GM19035 (cell line): ENCODE data around the gene PCSK5.

Experiments used
- ATAC-seq: cut with Tn5 transposase; IDR thresholded peaks from one replicate; pipeline ENCODE4 v1.9.1; 2021; ENCODE audit not compliant: unreplicated experiment

The PCSK5 gene

DNA sequence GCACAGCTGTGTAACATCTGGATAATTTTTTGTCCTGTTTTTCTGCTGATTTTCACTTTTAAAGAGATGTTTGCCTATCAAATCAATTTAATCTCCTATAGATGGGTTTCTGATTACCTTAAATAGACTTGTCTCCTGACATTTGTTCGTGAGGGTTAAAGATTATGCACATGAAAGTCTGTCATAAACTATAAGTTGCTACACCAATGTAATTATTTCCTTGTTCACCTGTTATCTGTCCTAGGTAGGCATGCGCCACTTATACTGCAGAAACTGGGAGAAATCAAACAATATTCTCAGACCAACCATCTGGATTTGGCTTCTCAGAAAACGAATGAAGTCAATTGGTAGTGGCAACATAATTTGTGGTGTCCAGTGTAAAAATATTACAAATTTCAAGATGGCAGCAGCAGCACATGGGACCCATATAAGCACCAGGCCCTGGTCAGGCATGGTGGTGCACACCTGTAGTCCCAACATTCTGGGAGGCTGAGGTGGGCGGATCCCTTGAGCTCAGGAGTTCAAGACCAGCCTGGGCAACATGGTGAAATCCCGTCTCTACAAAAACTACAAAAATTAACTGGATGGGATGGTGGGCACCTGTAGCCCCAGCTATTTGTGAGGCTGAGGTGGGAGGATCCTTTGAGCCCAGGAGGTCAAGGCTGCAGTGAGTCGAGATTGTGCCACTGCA is 483.5 kb downstream of the PCSK5 start:
- ATAC-seq: no peak

DNA sequence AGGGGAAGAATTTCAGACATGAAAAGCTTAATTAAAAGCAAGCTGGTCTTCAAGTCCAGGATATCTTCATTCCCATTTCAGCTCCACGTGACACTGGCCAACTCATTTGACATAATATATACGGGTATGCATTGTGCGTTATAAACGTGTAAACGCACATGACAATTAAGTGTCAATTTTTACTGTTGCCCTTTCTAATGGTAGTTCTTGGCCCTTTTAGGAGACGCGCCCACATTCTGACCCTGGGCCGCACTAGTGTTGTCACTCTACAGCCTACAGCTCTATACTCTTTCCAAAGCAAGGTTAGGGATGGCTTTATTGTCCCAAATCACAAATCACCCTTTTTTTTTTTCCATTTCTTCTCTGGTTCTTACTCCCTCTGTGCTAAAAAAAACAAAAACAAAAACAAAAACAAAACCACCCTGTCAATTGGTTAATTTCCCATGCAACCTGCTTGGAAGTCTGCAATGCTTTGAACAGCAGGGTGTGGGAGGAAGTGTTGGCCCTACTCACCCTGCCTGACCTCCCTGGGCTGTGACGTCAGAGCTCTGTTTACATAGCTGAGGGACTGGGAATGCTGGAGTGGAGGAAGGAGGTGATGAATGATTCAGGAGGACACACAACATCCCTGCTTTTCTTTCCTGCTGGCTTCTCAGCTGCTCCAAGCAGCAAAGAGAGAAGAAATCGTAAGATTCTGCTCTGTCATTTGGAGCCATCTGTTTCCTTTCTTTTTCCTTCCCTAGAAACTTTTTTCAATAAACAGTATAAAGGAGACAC is 484.5 kb downstream of the PCSK5 start:
- ATAC-seq: no peak

DNA sequence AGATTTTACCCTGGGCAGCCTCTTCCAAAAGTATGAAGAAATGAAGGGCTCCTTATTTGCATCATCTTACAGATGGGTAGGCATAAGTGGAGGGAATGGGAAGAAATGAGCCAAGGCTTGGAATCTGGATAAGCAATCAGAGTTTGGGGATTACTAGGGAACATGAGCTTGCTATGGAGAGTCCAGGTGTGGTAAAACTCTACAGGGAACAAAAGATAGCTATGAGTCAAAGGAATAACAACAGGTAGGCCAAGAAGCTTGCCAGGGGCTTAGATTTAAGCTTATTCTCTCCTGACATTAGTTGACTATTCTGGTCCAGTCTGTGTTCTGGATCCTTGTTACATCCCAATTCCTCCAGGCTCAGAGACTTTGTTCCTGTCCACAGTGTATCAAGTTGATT is 487.3 kb downstream of the PCSK5 start:
- no peak for ATAC-seq

DNA sequence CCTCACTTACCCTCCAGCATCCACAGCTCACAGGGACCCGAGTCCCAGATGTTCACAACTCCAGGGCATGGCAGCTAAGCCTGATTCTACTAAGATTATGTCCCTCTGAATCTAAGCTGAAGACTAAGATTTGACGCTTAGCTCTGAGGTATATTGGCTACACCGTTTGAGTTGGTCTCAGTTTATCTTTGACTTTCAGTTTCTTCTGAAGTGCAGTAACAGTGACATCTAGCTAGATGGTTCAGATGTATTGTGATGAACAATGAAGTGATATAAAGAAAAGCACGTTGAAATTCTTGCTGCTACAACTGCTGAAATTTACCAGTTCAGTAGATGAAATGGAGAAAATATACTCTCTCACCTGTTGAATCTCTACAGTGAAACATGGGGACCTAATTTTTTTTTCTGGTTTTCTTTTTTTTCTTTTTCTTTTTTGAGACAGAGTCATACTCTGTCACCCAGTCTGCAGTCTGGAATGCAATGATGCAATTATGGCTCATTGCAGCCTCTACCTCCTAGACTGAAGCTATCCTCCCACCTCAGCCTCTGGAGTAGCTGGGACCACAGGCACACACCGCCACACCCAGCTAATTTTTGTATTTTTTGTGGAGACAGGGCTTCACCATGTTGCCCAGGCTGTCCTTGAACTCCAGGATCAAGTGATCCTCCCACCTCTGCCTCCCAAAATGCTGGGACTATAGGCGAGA is 488.0 kb downstream of the PCSK5 start:
- ATAC-seq: no peak

DNA sequence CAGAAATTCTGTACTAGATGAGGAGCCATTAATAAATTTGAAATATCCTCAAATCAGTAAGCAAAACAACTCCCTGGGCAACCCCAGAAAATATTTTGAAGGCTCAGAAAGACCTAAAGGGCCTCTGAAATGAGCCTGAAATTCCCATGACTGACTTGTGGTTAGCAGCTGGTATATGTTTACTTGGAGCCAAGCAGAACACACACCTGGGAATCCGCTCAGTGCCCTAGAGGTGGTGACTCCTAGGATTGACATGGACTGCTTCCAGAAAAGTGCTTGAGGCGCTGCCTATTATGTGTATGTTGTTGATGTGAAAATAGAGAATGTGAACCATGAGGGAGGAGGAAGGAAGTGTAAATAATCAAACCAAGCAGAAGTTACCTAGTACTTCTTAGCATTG is 489.0 kb downstream of the PCSK5 start:
- no peak for ATAC-seq

DNA sequence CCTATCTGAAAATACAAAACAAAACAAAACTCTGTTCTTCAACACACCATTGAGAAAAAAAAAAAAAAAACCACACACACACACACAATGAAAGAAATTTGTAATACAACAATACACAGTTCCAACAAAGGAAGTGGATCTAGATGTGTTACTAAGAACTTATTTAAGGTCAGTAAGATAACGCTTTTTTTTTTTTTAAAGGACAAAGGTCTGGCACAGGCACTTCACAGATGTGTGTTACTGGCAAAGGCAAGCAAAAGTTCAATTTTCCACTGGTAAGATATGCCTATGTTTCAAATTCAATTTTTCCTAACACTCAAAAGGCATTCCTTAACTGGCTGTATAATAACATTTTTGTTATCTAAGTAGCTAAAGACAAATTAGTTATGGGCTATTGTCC is 500.2 kb downstream of the PCSK5 start:
- no peak for ATAC-seq

DNA sequence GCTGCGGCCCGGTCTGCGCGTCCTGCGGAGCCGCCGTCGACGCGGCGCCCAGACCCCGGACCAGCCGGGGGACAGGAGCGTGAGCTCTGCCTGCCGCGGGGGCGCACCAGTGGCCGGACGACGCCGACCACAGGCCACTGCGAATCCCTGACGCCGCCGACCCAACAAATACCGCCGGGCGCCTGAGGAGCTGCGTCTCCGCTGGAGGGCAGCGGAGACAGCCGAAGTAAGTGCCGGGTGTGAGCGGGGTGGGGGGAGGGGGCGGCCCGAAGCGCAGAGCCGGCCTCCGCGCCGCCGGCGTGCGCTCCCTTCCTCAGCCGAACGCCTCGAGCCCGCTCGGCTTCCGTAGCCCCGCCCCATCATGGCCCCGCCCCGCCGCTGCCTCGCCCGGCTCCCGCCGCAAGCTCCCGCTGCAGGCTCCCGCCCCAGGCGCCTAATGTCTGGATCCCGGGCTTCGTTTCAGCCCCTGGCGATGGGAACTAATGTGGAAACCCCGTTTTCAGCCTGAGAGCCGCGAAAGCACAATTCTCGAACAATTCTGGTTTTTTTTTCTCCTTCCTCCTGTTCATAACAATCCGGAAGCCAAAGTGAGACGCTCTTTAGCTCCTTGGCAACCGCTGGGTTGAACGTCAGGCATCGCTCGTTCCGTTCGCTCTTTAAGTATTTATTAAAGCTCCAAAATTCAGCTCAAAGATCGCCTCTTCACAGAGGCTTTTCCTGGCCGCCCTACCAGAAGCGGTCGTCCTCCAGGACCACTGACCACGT is 503.9 kb downstream of the PCSK5 start, which contains the start of gene RFK:
Gene RFK (minus strand): TSS at position 232 of the 765 bp plus-strand sequence. CDS start 255 bp downstream, outside the sequence.
- peak; percentile 70 for ATAC-seq

DNA sequence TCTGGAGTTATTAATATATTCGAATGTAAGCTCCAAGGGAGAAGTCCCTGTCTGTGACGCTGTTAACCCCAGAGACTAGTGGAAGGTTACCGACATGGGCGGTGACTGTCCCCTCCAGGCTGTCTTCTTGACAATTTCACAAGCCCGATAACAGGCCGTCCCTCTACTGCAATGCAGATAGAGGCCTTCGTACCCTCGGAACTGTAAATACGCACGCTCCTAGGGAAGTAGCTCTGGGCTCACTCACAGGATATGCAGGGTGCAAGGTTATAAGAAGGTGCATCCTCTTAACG is 504.4 kb downstream of the PCSK5 start:
- ATAC-seq: peak; percentile 43

DNA sequence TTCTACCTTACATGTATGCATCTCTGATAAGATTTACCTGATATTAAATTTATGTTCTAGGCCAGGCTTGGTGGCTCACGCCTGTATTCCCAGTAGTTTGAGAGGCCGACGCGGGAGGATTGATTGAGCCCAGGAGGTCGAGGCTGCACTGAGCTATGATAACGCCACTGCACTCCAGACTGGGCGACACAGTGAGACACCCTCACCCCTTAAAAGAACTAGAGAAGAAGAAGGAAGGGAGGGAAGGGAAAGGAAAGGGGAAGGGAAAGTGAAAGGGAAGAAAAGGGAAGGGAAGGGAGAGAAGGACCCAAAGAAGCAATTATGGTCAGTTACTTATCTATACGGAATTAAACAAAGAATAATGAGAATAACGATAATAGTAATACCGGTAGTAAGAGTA is 504.9 kb downstream of the PCSK5 start:
- no peak for ATAC-seq

DNA sequence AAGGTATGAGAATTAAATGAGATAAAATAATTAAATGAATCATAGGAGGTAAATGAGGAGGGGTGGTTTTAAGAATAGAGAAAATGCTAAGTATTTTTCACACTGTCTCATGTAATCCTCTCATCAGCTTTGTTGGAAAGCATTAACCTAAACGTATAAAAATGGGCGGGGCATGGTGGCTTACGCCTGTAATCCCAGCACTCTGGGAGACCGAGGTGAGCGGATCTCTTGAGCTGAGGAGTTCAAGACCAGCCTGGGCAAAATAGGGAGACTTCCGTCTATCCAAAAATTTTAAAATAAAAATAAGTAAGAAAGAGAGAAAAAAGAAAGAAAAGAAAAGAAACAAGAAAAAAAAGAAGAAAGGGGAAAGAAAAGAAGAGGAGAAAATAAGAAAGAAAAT is 505.7 kb downstream of the PCSK5 start:
- no peak for ATAC-seq

DNA sequence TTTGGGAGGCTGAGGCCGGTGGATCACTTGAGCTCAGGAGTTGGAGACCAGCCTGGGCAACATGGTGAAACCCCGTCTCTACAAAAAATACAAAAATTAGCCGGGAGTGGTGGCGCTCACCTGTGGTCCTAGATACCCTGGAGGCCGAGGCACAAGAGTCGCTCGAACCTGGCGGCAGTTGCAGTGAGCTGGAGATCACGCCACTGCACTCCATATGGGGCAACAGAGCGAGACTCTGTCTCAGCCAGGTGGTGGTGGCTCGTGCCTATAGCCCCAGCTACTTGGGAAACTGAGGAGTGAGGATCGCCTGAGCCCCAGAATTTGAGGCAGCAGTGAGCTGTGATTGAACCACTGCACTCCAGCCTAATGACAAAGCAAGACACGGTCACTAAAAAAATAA is 506.1 kb downstream of the PCSK5 start:
- ATAC-seq: no peak

DNA sequence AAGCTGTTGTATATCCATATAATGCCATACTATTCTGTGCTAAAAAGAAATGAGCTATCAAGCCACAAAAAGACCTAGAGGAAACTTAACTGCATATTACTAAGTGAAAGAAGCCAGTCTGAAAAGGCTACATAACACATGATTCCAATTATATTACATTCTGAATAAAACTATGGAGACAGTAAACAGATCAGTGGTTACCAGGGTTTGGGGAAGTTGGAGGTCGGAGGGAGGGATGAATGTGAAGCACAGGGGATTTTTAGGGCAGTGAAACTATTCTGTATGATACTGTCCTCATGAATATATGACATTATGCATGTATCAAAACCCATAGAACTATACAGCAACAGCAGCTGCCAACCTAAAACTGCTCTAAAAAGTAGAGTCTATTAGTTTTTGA is 509.4 kb downstream of the PCSK5 start:
- no peak for ATAC-seq

DNA sequence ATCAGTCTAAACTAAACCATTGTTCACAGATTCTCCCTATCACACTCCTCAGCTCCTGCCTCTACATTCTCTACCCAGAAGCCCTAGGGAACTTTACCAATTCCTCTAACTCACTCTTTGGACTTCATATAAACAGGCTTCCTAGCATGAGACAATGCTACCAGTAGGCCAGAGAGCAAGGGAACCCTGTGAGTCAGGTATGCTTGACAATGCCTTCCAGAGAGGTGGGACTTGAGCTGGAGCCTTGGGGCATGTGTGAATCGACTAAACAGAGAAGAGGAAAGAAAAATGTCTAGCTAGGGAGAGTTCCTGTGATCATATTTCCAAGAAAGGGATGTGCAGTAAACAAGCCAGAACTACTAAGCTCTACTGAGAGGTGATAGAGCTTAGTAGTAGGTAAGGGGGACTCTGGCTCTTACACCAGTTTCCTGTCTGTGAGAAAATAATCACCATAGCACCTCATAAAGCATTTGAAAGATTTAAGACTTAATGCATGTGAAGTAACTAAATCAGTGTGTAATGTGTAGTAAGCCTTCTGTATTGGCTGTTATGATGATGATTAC is 510.1 kb downstream of the PCSK5 start:
- ATAC-seq: no peak

DNA sequence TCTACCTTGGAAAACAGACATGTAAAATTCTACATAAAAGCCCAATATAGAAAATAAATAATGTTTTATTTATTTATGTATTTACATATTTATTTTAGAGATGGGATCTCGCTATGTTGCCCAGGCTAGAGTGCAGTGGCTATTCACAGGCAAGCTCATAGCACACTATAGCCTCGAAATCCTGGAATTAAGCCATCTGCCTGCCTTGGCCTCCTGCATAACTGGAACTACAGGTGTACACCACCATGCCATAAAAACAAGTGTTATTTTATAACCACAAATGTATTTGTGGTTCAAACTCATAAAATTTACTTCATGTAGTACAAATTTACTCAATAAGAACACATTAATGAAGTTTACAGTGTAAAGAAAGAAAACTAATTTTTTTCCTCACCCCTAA is 510.7 kb downstream of the PCSK5 start:
- ATAC-seq: no peak

DNA sequence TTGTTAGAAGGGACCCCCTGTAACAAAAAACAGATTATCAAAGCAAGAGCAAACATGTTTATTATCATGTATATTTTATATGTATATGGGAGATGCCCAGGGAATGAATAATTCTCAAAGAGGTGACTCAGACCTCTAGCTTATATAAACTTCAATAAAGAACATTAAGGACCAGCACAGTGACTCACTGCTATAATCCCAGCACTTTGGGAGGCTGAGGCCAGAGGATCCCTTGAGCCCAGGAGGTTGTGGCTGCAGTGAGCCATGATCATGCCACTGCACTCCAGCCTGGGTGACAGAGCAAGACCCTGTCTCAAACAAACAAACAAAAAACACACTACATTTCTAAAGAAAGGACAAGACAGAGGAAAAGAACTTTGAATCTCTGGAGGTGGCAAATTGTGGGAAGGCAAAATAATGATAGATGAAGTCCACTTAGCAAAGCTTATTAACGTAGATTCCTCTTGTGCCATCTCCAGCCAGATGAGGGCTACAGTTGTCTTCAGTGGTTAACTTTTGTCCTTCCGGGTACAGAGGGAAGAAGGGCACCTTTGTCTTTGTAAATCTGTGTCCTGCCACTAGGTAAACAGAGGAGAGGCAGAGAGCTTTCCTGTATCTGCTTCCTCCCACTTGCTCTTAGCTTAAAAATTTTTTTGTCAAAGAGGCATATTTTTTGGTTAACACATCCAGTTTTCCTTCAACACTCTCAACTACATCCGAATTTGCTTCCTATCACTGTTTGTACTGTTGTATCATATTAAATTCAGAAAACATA is 511.3 kb downstream of the PCSK5 start:
- no peak for ATAC-seq

DNA sequence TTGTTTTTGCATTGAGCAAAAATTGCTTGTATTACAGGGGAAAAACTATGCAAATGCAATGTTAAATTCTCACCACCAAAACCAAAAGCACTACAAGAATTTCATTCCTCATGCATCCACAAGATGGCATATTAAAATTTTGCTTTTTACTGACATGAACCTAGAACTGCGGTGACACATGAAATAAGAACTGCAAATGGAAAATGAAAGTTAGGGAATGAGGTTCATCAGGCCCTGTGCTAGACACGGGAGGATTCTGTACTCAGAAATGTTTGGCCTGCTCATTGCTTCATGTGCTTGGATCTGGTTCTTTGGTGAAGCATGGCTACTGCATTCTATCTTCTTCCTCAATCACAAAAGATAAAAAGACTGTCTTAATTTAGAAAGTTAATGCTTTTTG is 512.9 kb downstream of the PCSK5 start:
- peak; percentile 89 for ATAC-seq

DNA sequence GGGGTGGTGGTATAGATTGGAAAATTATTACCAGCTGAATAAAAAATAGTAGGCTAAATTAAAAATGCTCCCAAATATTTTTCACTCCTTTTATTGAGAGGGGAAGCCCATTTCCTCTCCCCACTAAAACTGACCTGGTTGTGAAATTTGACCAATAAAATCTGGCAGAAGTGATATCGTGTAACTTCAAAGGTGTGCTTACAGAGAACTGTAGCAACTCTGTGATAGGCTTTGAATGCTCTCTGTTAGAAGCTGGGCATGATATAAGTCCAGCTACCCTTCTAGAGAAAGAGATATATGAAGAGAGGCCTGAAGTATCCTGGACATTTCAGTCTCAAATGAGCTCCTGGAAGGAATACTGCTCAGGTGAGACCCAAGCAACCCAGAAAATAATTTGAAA is 513.9 kb downstream of the PCSK5 start:
- no peak for ATAC-seq

DNA sequence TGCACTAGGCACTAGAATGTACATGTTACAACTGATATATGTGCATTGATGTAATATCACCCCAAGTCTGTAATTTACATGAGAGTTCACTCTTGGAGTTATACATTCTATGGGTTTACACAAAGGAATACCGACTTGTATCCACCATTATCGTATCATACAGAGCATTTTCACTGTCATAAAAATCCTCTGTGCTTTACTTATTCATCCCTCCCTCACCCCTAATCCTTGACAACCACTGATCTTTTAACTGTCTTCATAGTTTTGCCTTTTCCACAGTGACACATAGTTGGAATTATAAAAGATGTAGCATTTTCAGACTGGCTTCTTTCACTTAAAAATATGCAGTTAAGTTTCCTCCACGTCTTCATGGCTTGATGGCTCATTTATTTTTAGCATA is 514.9 kb downstream of the PCSK5 start:
- ATAC-seq: no peak

DNA sequence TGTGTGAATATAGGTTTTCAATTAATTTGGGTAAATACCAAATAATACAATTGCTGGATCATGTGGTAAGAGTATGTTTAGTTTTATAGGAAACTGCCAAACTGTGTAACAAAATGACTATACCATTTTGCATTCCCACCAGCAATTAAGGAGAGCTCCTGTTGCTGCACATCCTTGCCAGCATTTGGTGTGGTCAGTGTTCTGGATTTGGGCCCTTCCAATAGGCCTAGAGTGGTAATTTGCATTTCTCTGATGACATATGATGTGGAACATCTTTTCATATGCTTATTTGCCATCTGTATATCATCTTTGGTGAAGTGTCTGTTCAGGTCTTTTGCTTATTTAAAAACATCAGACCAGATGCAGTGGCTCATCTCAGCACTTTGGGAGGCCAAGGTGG is 515.4 kb downstream of the PCSK5 start:
- no peak for ATAC-seq
